SK-N-SH (cell line): ENCODE data around the gene DENND2C. TPM values are rescaled to one million over a fixed set of nuclear protein-coding genes. Genes with fewer than 3 reads are reported as not detected.

Experiments used
- CTCF ChIA-PET: fragments of 300-600, 350-600 bp; formaldehyde crosslinking; extraction: SDS; loops from one replicate; lab custom pipeline; 2021; lab: Yijun Ruan, JAX
- POLR2A ChIA-PET: fragments of 350-600 bp; sonication (Branson Sonifier 250); formaldehyde crosslinking; extraction: SDS; loops from one replicate; lab custom pipeline; 2020; ENCODE audit warnings: antibody characterized with exemption, inconsistent platforms; lab: Yijun Ruan, JAX
- DNase-seq: peaks from one replicate; pipeline ENCODE4 v3.0.0; 2012
- H2AFZ ChIP-seq: fragments of 200-600 bp; sonication (generic); 2 replicates; pipeline ENCODE4 v1.8.1; 2016; ENCODE audit warnings: antibody characterized with exemption, mild to moderate bottlenecking, low read depth
- H3F3A ChIP-seq: fragments of 200-600 bp; sonication (generic); replicated peaks from 2 replicates; pipeline ENCODE3; 2016; ENCODE audit warnings: antibody characterized with exemption, mild to moderate bottlenecking; ENCODE audit not compliant: insufficient read depth
- H3K27ac ChIP-seq, 2 experiments: fragments of 200-500 bp in 1 of 2; fragments of 200-600 bp in 1 of 2; sonication (Bioruptor generic) in 1 of 2; sonication (generic), shearing (Covaris generic) in 1 of 2; 2 replicates each; pipeline versions ENCODE4 v1.5.1 to v1.6.1; 2014 to 2016; ENCODE audit warnings: low read depth in 2 of 2, inconsistent platforms in 1 of 2, low read length in 1 of 2, mild to moderate bottlenecking in 1 of 2, mixed read lengths in 1 of 2
- H3K27me3 ChIP-seq: fragments of 200-600 bp; sonication (generic), shearing (Covaris generic); 2 replicates; pipeline ENCODE4 v1.6.1; 2016; ENCODE audit warnings: mixed run types; ENCODE audit not compliant: insufficient read depth
- H3K36me3 ChIP-seq, 2 experiments: fragments of 200-500 bp in 1 of 2; fragments of 200-600 bp in 1 of 2; sonication (Bioruptor generic) in 1 of 2; sonication (generic) in 1 of 2; replicated peaks in 1 of 2; 2 replicates each; pipeline versions ENCODE3 to v1.5.1; 2014 to 2016; ENCODE audit warnings: low read length in 1 of 2, mild to moderate bottlenecking in 1 of 2; ENCODE audit not compliant: insufficient read depth in 2 of 2, control insufficient read depth in 1 of 2
- H3K4me1 ChIP-seq, 2 experiments: fragments of 200-500 bp in 1 of 2; fragments of 200-600 bp in 1 of 2; sonication (Bioruptor generic) in 1 of 2; sonication (generic), shearing (Covaris generic) in 1 of 2; 2 replicates each; pipeline versions ENCODE4 v1.5.1 to v1.6.1; 2014 to 2016; ENCODE audit warnings: low read depth in 1 of 2, low read length in 1 of 2, mixed run types in 1 of 2; ENCODE audit not compliant: insufficient read depth in 2 of 2, control insufficient read depth in 1 of 2
- H3K4me2 ChIP-seq: fragments of 200-600 bp; sonication (generic), shearing (Covaris generic); 2 replicates; pipeline ENCODE4 v1.6.1; 2017; ENCODE audit warnings: mixed run types
- H3K4me3 ChIP-seq, 2 experiments: fragments of 200-500 bp in 1 of 2; fragments of 200-600 bp in 1 of 2; sonication (Bioruptor generic) in 1 of 2; sonication (generic), shearing (Covaris generic) in 1 of 2; 2 replicates each; pipeline versions ENCODE4 v1.5.1 to v1.8.1; 2014 to 2016; ENCODE audit warnings: low read depth in 2 of 2, inconsistent platforms in 1 of 2, low read length in 1 of 2, mild to moderate bottlenecking in 1 of 2, mixed read lengths in 1 of 2, moderate library complexity in 1 of 2
- H3K79me2 ChIP-seq: fragments of 200-600 bp; sonication (generic); 2 replicates; pipeline ENCODE4 v1.8.1; 2017; ENCODE audit warnings: mild to moderate bottlenecking; ENCODE audit not compliant: insufficient read depth
- H3K9ac ChIP-seq: fragments of 200-600 bp; sonication (generic); 2 replicates; pipeline ENCODE4 v1.6.1; 2017; ENCODE audit warnings: mixed run types
- H3K9me2 ChIP-seq: fragments of 200-600 bp; sonication (generic); 2 replicates; pipeline ENCODE4 v1.6.1; 2017; ENCODE audit warnings: mixed run types
- H3K9me3 ChIP-seq: fragments of 200-600 bp; sonication (generic); 2 replicates; pipeline ENCODE4 v1.6.1; 2017; ENCODE audit warnings: mixed run types, mild to moderate bottlenecking, moderate library complexity
- H4K20me1 ChIP-seq: fragments of 200-600 bp; sonication (generic); 2 replicates; pipeline ENCODE4 v1.6.1; 2017; ENCODE audit warnings: mild to moderate bottlenecking, mixed run types; ENCODE audit not compliant: insufficient read depth
- EZH2phosphoT487 ChIP-seq: fragments of 200-600 bp; sonication (generic); IDR thresholded peaks from 2 replicates; pipeline ENCODE4 v1.6.1; 2017; ENCODE audit warnings: low read depth, mixed run types, mild to moderate bottlenecking, antibody characterized with exemption, moderate library complexity, borderline replicate concordance
- FOSL2 ChIP-seq: IDR thresholded peaks from 2 replicates; pipeline ENCODE4 v1.4.0; 2012; ENCODE audit warnings: low read depth, mild to moderate bottlenecking, moderate library complexity, borderline replicate concordance
- GABPA ChIP-seq: IDR thresholded peaks from 2 replicates; pipeline ENCODE4 v1.4.0; 2012; ENCODE audit warnings: low read depth, mild to moderate bottlenecking
- GATA2 ChIP-seq: sonication (generic); formaldehyde crosslinking; IDR thresholded peaks from 2 replicates; pipeline ENCODE4 v1.5.0; 2020; ENCODE audit warnings: mild to moderate bottlenecking, missing genetic modification reagents
- JUND ChIP-seq: IDR thresholded peaks from 2 replicates; pipeline ENCODE4 v1.4.0; 2012
- MXI1 ChIP-seq: IDR thresholded peaks from 2 replicates; pipeline ENCODE4 v1.6.1; 2012; ENCODE audit warnings: mild to moderate bottlenecking, low read depth, low read length, improper control_type of control experiment
- NRF1 ChIP-seq: IDR thresholded peaks from 2 replicates; pipeline ENCODE4 v1.6.1; 2012; ENCODE audit warnings: low read depth, mild to moderate bottlenecking, low read length
- POLR2AphosphoS5 ChIP-seq: IDR thresholded peaks from 2 replicates; pipeline ENCODE4 v1.6.1; 2012; ENCODE audit warnings: low read depth, low read length
- RFX5 ChIP-seq: IDR thresholded peaks from 2 replicates; pipeline ENCODE4 v1.6.1; 2012; ENCODE audit warnings: mild to moderate bottlenecking, improper control_type of control experiment, low read length
- SIN3A ChIP-seq: IDR thresholded peaks from 2 replicates; pipeline ENCODE4 v1.6.1; 2012; ENCODE audit warnings: low read depth, mild to moderate bottlenecking, low read length, moderate library complexity, borderline replicate concordance
- SMC3 ChIP-seq: IDR thresholded peaks from 2 replicates; pipeline ENCODE4 v1.6.1; 2012; ENCODE audit warnings: low read depth, low read length, improper control_type of control experiment
- YY1 ChIP-seq: IDR thresholded peaks from 2 replicates; pipeline ENCODE4 v1.4.0; 2012; ENCODE audit warnings: low read depth, mild to moderate bottlenecking
- WGBS: methylation state at CpG from one replicate; pipeline ENCODE4 v1.1.6; 2017; ENCODE audit warnings: low lambda C conversion rate; 5-methylcytosine and 5-hydroxymethylcytosine counted together
- polyA plus RNA-seq, 3 experiments: library from polyadenylated mRNA; depleted of rRNA; stranded (reverse); fragments of >200 nt; gene quantifications; 2 replicates each; pipeline ENCODE4 v1.2.3, GENCODE V29; 2012
- TF ChIP-seq, protein P1 (sequence below): IDR thresholded peaks from 2 replicates; pipeline ENCODE4 v1.6.1; 2012; ENCODE audit warnings: mild to moderate bottlenecking, low read depth, low read length, moderate library complexity
- TF ChIP-seq, protein P2 (sequence below): fragments of 150-350 bp; IDR thresholded peaks from 2 replicates; pipeline ENCODE4 v1.6.1; 2016; ENCODE audit warnings: mild to moderate bottlenecking, low read depth, low read length
- TF ChIP-seq, protein P3 (sequence below): fragments of 150-350 bp; IDR thresholded peaks from 2 replicates; pipeline ENCODE4 v1.6.1; 2017; ENCODE audit warnings: antibody characterized with exemption, low read length, low read depth, borderline replicate concordance
- TF ChIP-seq, protein P4 (sequence below): IDR thresholded peaks from 2 replicates; pipeline ENCODE4 v1.4.0; 2012; ENCODE audit warnings: low read depth, borderline replicate concordance
- TF ChIP-seq, protein P5 (sequence below): IDR thresholded peaks from 2 replicates; pipeline ENCODE4 v1.4.0; 2012; ENCODE audit warnings: low read depth

The DENND2C gene, protein sequence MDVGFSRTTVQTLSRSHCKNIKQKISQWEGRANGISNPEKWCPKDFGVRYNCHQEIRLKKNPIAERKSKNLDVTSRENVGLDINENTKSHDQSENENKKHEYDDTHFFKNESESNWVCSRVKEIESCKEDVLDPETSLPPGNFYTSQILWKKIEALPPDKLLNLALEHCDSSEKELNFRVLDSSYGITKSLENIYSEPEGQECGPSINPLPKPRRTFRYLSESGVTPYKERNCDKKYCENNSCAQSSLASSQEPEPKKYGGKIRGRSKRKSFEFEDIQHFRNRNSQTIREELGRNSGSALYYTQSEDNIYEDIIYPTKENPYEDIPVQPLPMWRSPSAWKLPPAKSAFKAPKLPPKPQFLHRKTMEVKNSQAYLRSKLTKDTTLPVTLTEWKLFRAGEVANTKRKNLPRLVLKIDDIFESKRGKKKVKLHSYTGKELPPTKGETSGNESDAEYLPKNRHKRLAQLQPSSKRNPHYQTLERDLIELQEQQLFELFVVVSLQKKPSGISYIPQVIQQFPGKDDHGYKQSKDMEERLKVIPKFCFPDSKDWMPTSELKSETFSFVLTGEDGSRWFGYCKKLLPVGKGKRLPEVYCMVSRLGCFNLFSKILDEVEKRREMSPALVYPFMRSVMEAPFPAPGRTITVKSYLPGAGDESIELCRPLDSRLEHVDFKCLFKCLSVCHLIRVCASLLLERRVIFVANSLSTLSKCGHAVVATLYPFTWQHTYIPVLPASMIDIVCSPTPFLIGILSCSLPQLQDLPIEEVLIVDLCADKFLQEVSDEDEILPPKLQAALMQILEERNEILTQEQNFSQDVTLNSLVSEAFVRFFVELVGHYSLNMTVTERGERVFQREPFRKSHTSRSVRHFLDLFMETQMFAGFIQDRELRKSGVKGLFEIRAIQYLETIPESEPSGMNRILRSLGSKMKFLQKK
- 0.02 and 0.03 TPM in 2 replicates for polyA plus RNA-seq (2012; rRNA removed)
- 0.04 and 0.06 TPM in 2 replicates for polyA plus RNA-seq (2012; cell fraction: cytosol; rRNA removed)
- 0.05 and 0.18 TPM in 2 replicates for polyA plus RNA-seq (2012; cell fraction: nucleus; rRNA removed)

DNA sequence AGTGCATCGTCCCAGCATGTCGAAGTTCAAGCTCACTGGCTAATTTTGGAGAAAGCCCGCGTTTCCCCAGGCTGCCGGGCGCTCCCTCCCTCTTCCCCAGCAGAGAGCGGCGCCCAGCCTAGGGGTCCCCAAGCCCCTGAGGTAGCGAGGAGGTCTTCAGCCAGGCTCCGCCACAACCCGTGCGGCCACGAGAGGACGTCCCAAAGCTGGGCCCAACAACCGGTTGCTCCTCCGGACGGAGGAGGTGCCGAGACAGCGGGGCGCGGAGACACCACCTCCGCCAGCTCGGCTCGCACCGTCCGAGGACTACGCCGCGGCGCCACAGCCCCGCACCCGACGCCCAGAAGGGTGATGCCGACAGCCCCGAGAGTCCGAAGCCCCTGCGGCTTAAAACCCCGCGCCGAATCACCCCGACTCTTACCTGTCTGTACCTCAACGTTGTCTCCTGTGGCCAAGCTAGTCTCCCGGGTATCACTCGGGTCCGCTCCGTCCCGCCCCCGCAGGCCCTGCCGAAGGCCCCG is at the start of gene DENND2C:
DENND2C (minus strand) TSS at position 488 of the 521 bp plus-strand sequence. CDS start 44,065 bp downstream, outside the sequence.
- peaks cover 0 to 9% of the 10 kb centered on the region in 2 experiments; a peak in 1 of 4 replicates for H3K4me1 ChIP-seq
- TF ChIP-seq, protein P1, sequence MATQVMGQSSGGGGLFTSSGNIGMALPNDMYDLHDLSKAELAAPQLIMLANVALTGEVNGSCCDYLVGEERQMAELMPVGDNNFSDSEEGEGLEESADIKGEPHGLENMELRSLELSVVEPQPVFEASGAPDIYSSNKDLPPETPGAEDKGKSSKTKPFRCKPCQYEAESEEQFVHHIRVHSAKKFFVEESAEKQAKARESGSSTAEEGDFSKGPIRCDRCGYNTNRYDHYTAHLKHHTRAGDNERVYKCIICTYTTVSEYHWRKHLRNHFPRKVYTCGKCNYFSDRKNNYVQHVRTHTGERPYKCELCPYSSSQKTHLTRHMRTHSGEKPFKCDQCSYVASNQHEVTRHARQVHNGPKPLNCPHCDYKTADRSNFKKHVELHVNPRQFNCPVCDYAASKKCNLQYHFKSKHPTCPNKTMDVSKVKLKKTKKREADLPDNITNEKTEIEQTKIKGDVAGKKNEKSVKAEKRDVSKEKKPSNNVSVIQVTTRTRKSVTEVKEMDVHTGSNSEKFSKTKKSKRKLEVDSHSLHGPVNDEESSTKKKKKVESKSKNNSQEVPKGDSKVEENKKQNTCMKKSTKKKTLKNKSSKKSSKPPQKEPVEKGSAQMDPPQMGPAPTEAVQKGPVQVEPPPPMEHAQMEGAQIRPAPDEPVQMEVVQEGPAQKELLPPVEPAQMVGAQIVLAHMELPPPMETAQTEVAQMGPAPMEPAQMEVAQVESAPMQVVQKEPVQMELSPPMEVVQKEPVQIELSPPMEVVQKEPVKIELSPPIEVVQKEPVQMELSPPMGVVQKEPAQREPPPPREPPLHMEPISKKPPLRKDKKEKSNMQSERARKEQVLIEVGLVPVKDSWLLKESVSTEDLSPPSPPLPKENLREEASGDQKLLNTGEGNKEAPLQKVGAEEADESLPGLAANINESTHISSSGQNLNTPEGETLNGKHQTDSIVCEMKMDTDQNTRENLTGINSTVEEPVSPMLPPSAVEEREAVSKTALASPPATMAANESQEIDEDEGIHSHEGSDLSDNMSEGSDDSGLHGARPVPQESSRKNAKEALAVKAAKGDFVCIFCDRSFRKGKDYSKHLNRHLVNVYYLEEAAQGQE = no peak
- TF ChIP-seq, protein P2, sequence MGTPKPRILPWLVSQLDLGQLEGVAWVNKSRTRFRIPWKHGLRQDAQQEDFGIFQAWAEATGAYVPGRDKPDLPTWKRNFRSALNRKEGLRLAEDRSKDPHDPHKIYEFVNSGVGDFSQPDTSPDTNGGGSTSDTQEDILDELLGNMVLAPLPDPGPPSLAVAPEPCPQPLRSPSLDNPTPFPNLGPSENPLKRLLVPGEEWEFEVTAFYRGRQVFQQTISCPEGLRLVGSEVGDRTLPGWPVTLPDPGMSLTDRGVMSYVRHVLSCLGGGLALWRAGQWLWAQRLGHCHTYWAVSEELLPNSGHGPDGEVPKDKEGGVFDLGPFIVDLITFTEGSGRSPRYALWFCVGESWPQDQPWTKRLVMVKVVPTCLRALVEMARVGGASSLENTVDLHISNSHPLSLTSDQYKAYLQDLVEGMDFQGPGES = no peak
- TF ChIP-seq POLR2AphosphoS5 (no peak), RFX5 (no peak), YY1 (no peak), SIN3A (no peak), FOSL2 (no peak), GABPA (no peak), SMC3 (no peak), NRF1 (no peak), EZH2phosphoT487 (no peak), GATA2 (CRISPR knock-in tag) (no peak), JUND (no peak), MXI1 (no peak)
- TF ChIP-seq, protein P3, sequence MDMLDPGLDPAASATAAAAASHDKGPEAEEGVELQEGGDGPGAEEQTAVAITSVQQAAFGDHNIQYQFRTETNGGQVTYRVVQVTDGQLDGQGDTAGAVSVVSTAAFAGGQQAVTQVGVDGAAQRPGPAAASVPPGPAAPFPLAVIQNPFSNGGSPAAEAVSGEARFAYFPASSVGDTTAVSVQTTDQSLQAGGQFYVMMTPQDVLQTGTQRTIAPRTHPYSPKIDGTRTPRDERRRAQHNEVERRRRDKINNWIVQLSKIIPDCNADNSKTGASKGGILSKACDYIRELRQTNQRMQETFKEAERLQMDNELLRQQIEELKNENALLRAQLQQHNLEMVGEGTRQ = no peak
- TF ChIP-seq, protein P4, sequence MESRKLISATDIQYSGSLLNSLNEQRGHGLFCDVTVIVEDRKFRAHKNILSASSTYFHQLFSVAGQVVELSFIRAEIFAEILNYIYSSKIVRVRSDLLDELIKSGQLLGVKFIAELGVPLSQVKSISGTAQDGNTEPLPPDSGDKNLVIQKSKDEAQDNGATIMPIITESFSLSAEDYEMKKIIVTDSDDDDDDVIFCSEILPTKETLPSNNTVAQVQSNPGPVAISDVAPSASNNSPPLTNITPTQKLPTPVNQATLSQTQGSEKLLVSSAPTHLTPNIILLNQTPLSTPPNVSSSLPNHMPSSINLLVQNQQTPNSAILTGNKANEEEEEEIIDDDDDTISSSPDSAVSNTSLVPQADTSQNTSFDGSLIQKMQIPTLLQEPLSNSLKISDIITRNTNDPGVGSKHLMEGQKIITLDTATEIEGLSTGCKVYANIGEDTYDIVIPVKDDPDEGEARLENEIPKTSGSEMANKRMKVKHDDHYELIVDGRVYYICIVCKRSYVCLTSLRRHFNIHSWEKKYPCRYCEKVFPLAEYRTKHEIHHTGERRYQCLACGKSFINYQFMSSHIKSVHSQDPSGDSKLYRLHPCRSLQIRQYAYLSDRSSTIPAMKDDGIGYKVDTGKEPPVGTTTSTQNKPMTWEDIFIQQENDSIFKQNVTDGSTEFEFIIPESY = no peak
- TF ChIP-seq, protein P5, sequence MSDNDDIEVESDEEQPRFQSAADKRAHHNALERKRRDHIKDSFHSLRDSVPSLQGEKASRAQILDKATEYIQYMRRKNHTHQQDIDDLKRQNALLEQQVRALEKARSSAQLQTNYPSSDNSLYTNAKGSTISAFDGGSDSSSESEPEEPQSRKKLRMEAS = no peak
- peak within 1 kb of the TSS; percentile 85 for H3K4me2 ChIP-seq
- ChIA-PET POLR2A (interaction anchor here (0.7 kb wide), 1 partner anchor 93 kb away, joined by 3 read pairs; no protein-coding TSS in a partner anchor), CTCF (interaction anchor here (0.7 to 2.5 kb wide), 9 partner anchors 10 to 443 kb away, joined by 3 to 16 read pairs (median 3); no protein-coding TSS in a partner anchor)
- no peaks in the 10 kb centered on the region for H3K79me2 ChIP-seq
- peaks cover 4% of the 10 kb centered on the region; the same call in 1 of the 2 replicates for H3K27me3 ChIP-seq
- H2AFZ ChIP-seq = peak within 1 kb of the TSS; percentile 92
- no peaks in the 10 kb centered on the region for H3K9me3 ChIP-seq
- no peaks in the 10 kb centered on the region for H4K20me1 ChIP-seq
- H3F3A ChIP-seq = no peaks in the 10 kb centered on the region
- WGBS = 5% methylated on average over 12 of the region's 50 CpGs
- peak within 1 kb of the TSS; percentile 58 to 80 for H3K4me3 ChIP-seq
- H3K9ac ChIP-seq = peak within 1 kb of the TSS; percentile 45; the same call in 1 of the 2 replicates
- no peaks in the 10 kb centered on the region for H3K36me3 ChIP-seq
- no peak for DNase-seq
- no peak within 1 kb of the TSS for H3K27ac ChIP-seq
- no peaks in the 10 kb centered on the region for H3K9me2 ChIP-seq
